Neural cell (in vitro differentiated cells): ENCODE measurements around the gene VAT1L. TPM values are rescaled to one million over a fixed set of nuclear protein-coding genes. Genes with fewer than 3 reads are reported as not detected.

Experiments used
- H2AFZ ChIP-seq: fragments of 200-600, 300-800 bp; sonication (generic), shearing (Covaris generic); 2 replicates; pipeline ENCODE4 v1.6.0; 2014; ENCODE audit warnings: low read depth, mild to moderate bottlenecking, antibody characterized with exemption, low read length, moderate library complexity
- H3F3A ChIP-seq: fragments of 200-600 bp; shearing (Covaris generic); 2 replicates; pipeline ENCODE4 v1.6.1; 2016; ENCODE audit warnings: mild to moderate bottlenecking, moderate library complexity, mixed read lengths, antibody characterized with exemption, low read length; ENCODE audit not compliant: insufficient read depth, poor library complexity, severe bottlenecking
- H3K27ac ChIP-seq: fragments of 200-600, 300-800 bp; sonication (generic), shearing (Covaris generic); 2 replicates; pipeline ENCODE4 v1.5.1; 2014; ENCODE audit warnings: mild to moderate bottlenecking, low read length, moderate library complexity
- H3K27me3 ChIP-seq: fragments of 300-800, 200-600 bp; sonication (generic), shearing (Covaris generic); 2 replicates; pipeline ENCODE4 v1.6.0; 2014; ENCODE audit warnings: mild to moderate bottlenecking, low read depth, low read length, moderate library complexity; ENCODE audit not compliant: insufficient read depth
- H3K36me3 ChIP-seq: fragments of 300-800, 200-600 bp; sonication (generic), shearing (Covaris generic); 2 replicates; pipeline ENCODE4 v1.5.1; 2014; ENCODE audit warnings: mild to moderate bottlenecking, antibody characterized with exemption, low read length, moderate library complexity; ENCODE audit not compliant: insufficient read depth
- H3K4me2 ChIP-seq: fragments of 300-800, 200-600 bp; sonication (generic), shearing (Covaris generic); 2 replicates; pipeline ENCODE4 v1.6.0; 2014; ENCODE audit warnings: mild to moderate bottlenecking, low read length
- H3K4me3 ChIP-seq: fragments of 300-800, 200-600 bp; sonication (generic), shearing (Covaris generic); 2 replicates; pipeline ENCODE4 v1.5.1; 2014; ENCODE audit warnings: mild to moderate bottlenecking, low read length, moderate library complexity
- H3K79me2 ChIP-seq: fragments of 200-600 bp; shearing (Covaris generic); replicated peaks from 2 replicates; pipeline ENCODE4 v1.6.0; 2014; ENCODE audit warnings: mild to moderate bottlenecking, low read length, moderate library complexity; ENCODE audit not compliant: insufficient read depth
- H3K9ac ChIP-seq: fragments of 300-800, 200-600 bp; sonication (generic), shearing (Covaris generic); 2 replicates; pipeline ENCODE4 v1.6.1; 2016; ENCODE audit warnings: mild to moderate bottlenecking, low read length, mixed read lengths
- H3K9me2 ChIP-seq: fragments of 200-600 bp; shearing (Covaris generic); 2 replicates; pipeline ENCODE4 v1.6.1; 2016; ENCODE audit warnings: mild to moderate bottlenecking, low read length, mixed read lengths; ENCODE audit not compliant: insufficient read depth
- H3K9me3 ChIP-seq: fragments of 200-600, 300-800 bp; sonication (generic), shearing (Covaris generic); 2 replicates; pipeline ENCODE4 v1.6.1; 2016; ENCODE audit warnings: mild to moderate bottlenecking, mixed run types, low read length, moderate library complexity, mixed read lengths
- H4K20me1 ChIP-seq: fragments of 200-600 bp; shearing (Covaris generic); 2 replicates; pipeline ENCODE4 v1.6.1; 2016; ENCODE audit warnings: mild to moderate bottlenecking, mixed run types; ENCODE audit not compliant: insufficient read depth
- EP300 ChIP-seq: fragments of 450-650 bp; conservative IDR thresholded peaks from 2 replicates; pipeline ENCODE4 v1.6.1; 2014; ENCODE audit warnings: antibody characterized with exemption, mild to moderate bottlenecking, moderate library complexity; ENCODE audit not compliant: poor library complexity, severe bottlenecking
- EZH2 ChIP-seq: fragments of 200-600, 300-800 bp; shearing (Covaris generic), sonication (generic); IDR thresholded peaks from 2 replicates; pipeline ENCODE4 v1.6.1; 2014; ENCODE audit warnings: antibody characterized with exemption, low read length, borderline replicate concordance, mild to moderate bottlenecking; ENCODE audit not compliant: insufficient read depth, poor library complexity, severe bottlenecking
- MXI1 ChIP-seq: fragments of 450-650 bp; conservative IDR thresholded peaks from 2 replicates; pipeline ENCODE4 v1.6.1; 2014; ENCODE audit warnings: antibody characterized with exemption, mild to moderate bottlenecking; ENCODE audit not compliant: poor library complexity, severe bottlenecking
- POLR2AphosphoS5 ChIP-seq: IDR thresholded peaks from 2 replicates; pipeline ENCODE4 v1.6.1; 2012
- RAD21 ChIP-seq: fragments of 450-650 bp; conservative IDR thresholded peaks from 2 replicates; pipeline ENCODE4 v1.6.1; 2014; ENCODE audit warnings: antibody characterized with exemption, mild to moderate bottlenecking, moderate library complexity
- SMC3 ChIP-seq: fragments of 450-650 bp; conservative IDR thresholded peaks from 2 replicates; pipeline ENCODE4 v1.6.1; 2014; ENCODE audit warnings: antibody characterized with exemption, mild to moderate bottlenecking, moderate library complexity; ENCODE audit not compliant: poor library complexity
- TAF1 ChIP-seq: IDR thresholded peaks from 2 replicates; pipeline ENCODE4 v1.6.1; 2012; ENCODE audit warnings: low read depth
- polyA plus RNA-seq: library from polyadenylated mRNA; depleted of rRNA; stranded (reverse); fragments of >200 nt; gene quantifications from 2 replicates; pipeline ENCODE4 v1.2.3, GENCODE V29; 2014
- TF ChIP-seq, protein P1 (sequence below): IDR thresholded peaks from 2 replicates; pipeline ENCODE4 v1.6.1; 2012; ENCODE audit warnings: borderline replicate concordance
- TF ChIP-seq, protein P2 (sequence below): fragments of 450-650 bp; IDR thresholded peaks from 2 replicates; pipeline ENCODE4 v1.5.1; 2014; ENCODE audit warnings: antibody characterized with exemption, mild to moderate bottlenecking, moderate library complexity; ENCODE audit not compliant: poor library complexity, severe bottlenecking

Gene VAT1L
- polyA plus RNA-seq, 1 donor from 2014 or later: 54.5 TPM

DNA sequence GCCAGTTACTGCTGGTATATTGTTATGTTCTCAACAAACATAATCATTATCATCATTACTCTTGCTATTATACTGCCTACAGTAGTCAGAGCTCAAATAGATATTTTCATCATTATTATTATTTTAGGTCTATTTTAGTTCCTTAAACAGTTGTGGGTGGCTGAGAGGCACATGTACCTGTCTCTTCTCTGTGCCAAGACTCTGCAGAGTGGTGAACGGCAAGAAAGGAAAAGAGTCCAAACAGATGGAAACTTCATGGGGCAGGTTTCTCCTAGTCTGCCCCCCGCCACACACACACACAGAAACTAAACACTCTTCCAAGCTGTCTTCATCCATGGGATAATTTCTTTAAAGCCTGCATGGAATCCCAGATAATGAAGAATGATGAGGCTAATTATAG lies 156.3 kb downstream of the VAT1L start:
- no peaks in the 10 kb centered on the region for H3K27me3 ChIP-seq
- no peaks in the 10 kb centered on the region for H3K36me3 ChIP-seq
- H3K9me2 ChIP-seq: no peaks in the 10 kb centered on the region
- no peak overlapping the region for H3K4me2 ChIP-seq
- TF ChIP-seq POLR2AphosphoS5 (no peak), TAF1 (no peak), SMC3 (no peak), RAD21 (no peak), MXI1 (no peak), EP300 (no peak)
- TF ChIP-seq, protein P1, sequence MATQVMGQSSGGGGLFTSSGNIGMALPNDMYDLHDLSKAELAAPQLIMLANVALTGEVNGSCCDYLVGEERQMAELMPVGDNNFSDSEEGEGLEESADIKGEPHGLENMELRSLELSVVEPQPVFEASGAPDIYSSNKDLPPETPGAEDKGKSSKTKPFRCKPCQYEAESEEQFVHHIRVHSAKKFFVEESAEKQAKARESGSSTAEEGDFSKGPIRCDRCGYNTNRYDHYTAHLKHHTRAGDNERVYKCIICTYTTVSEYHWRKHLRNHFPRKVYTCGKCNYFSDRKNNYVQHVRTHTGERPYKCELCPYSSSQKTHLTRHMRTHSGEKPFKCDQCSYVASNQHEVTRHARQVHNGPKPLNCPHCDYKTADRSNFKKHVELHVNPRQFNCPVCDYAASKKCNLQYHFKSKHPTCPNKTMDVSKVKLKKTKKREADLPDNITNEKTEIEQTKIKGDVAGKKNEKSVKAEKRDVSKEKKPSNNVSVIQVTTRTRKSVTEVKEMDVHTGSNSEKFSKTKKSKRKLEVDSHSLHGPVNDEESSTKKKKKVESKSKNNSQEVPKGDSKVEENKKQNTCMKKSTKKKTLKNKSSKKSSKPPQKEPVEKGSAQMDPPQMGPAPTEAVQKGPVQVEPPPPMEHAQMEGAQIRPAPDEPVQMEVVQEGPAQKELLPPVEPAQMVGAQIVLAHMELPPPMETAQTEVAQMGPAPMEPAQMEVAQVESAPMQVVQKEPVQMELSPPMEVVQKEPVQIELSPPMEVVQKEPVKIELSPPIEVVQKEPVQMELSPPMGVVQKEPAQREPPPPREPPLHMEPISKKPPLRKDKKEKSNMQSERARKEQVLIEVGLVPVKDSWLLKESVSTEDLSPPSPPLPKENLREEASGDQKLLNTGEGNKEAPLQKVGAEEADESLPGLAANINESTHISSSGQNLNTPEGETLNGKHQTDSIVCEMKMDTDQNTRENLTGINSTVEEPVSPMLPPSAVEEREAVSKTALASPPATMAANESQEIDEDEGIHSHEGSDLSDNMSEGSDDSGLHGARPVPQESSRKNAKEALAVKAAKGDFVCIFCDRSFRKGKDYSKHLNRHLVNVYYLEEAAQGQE: no peak
- TF ChIP-seq, protein P2, sequence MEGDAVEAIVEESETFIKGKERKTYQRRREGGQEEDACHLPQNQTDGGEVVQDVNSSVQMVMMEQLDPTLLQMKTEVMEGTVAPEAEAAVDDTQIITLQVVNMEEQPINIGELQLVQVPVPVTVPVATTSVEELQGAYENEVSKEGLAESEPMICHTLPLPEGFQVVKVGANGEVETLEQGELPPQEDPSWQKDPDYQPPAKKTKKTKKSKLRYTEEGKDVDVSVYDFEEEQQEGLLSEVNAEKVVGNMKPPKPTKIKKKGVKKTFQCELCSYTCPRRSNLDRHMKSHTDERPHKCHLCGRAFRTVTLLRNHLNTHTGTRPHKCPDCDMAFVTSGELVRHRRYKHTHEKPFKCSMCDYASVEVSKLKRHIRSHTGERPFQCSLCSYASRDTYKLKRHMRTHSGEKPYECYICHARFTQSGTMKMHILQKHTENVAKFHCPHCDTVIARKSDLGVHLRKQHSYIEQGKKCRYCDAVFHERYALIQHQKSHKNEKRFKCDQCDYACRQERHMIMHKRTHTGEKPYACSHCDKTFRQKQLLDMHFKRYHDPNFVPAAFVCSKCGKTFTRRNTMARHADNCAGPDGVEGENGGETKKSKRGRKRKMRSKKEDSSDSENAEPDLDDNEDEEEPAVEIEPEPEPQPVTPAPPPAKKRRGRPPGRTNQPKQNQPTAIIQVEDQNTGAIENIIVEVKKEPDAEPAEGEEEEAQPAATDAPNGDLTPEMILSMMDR: no peak
- no peaks in the 10 kb centered on the region for H3K9me3 ChIP-seq
- no peaks in the 10 kb centered on the region for H4K20me1 ChIP-seq
- no peak overlapping the region for H2AFZ ChIP-seq
- no peak overlapping the region for H3K9ac ChIP-seq
- no peaks in the 10 kb centered on the region for H3K79me2 ChIP-seq
- H3K27ac ChIP-seq: no peak overlapping the region
- H3F3A ChIP-seq: no peaks in the 10 kb centered on the region
- no peak overlapping the region for H3K4me3 ChIP-seq

DNA sequence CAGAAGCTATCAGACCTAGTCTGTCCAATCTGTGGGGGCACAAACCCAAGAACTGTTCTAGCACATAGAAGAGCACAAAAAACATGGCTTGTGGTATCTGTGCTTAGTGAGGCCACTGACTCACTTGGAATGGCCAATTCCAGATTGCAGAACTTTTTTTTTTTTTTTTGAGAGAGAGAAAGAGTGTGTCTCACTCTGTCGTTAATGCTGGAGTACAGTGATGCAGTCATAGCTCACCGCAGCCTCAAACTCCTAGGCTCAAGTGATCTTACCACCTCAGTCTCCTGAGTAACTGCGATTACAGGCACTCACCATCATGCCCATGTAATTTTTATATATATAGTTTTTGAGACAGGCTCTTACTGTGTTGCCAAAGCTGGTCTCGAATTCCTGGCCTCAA lies 156.8 kb downstream of the VAT1L start:
- no peaks in the 10 kb centered on the region for H3F3A ChIP-seq
- H3K9me2 ChIP-seq: no peaks in the 10 kb centered on the region
- no peaks in the 10 kb centered on the region for H3K36me3 ChIP-seq
- H3K9me3 ChIP-seq: no peaks in the 10 kb centered on the region
- H2AFZ ChIP-seq: no peak overlapping the region
- no peak overlapping the region for H3K9ac ChIP-seq
- H3K27me3 ChIP-seq: no peaks in the 10 kb centered on the region
- TF ChIP-seq EP300 (no peak), POLR2AphosphoS5 (no peak), TAF1 (no peak), SMC3 (no peak), MXI1 (no peak), EZH2 (no peak), RAD21 (no peak)
- TF ChIP-seq, protein P2: no peak
- TF ChIP-seq, protein P1: no peak
- H3K27ac ChIP-seq: no peak overlapping the region
- no peaks in the 10 kb centered on the region for H4K20me1 ChIP-seq
- no peak overlapping the region for H3K4me3 ChIP-seq
- H3K4me2 ChIP-seq: no peak overlapping the region
- no peaks in the 10 kb centered on the region for H3K79me2 ChIP-seq
